Subcutaneous adipose tissue (tissue), 4 donors: Measurements from ENCODE around the gene SLC16A3. TPM values are rescaled to one million over a fixed set of nuclear protein-coding genes. Genes with fewer than 3 reads are reported as not detected.

Experiments
- CTCF ChIP-seq: fragments of 450-650 bp; IDR thresholded peaks from one replicate; pipeline ENCODE4 v1.5.1; 2016; ENCODE audit warnings: low read depth, mild to moderate bottlenecking, control low read depth, antibody characterized with exemption, moderate library complexity
- total RNA-seq, 4 donors: library from RNA; depleted of rRNA; stranded (reverse); fragments of >200 nt; gene quantifications; one replicate each; pipeline ENCODE4 v1.1.0, GENCODE V29; 2016

SLC16A3 gene
- total RNA-seq, 4 donors from 2014 or later, result 2.8 to 64.8 (median 19.2) TPM

DNA sequence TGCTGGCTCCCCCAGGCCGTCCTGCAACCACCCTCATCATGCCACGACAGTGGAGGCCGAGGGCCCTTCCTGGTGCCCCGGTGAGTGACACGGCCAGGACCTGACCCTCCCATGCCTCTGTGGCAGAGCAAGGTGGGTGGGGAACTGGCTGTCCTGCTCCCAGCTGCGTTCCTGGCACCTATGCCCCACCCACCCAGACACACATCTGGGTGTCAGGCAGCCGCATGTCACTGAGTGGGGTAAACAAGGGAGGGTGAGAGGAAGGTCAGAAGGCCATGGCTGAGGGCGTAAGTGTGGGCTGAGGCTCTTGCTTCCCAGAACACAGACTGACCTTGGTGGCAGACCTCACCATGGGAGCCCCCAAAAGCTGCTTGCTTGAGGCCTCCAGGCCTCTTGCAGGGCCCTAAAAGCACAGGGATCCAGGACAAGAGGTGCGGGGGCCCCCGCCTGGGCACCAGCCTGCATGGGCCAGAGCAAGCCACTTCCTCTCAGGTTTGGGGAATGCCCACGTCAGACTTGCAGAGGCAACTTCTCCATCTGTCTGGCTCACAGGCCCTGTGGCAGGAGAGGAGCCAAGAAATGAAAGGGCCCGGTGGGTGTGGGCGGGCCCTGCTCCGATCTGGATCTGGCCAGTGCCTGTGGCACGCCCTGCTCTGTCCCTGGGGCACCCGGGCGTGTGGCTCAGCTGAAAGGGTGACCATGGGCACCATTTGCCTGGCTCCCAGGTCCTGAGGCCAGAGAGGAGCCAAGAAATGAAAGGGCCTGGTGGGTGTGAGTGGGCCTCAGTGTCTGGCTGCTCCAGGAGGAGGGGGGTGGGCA lies 12.3 kb upstream of the SLC16A3 start:
- no peak for TF ChIP-seq CTCF

GRCh38 chr17:82217120-82217529 lies 11.7 kb upstream of the SLC16A3 start:
- no peak for TF ChIP-seq CTCF

DNA sequence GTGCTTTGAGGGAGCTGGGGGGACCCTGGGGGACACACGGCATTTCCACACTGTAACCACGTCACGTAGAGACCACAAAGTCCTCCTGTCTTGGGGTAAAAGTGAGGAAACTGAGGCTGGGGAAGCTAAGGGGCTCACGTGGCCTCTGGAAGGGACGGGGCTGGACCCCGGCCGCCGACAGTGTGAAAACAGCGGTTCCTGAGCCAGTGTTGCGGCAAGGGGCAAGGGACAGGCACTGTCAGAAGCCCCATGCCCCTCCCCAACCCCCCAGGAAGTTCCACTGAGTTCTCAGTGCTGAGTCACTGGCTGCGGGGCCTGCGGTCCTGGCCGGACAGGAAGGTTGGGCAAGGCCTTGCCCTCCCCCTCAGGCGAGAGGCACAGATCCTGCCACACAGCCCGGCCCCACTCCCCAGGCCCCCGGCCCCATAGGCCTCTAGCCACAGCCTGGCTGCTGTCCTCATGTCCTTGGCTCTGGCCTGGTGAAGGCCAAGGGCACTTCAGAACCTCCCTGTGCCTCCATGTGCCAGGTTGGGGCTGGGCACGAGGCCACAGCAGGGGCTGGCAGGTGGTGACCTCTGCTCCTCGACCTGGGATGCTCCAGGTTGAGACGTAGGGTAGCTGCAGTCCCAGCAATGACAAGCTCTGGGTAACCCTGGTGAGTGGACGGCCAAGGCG lies 11.2 kb upstream of the SLC16A3 start:
- no peak for TF ChIP-seq CTCF

GRCh38 chr17:82218349-82219075 lies 10.3 kb upstream of the SLC16A3 start:
- TF ChIP-seq CTCF, result no peak

DNA sequence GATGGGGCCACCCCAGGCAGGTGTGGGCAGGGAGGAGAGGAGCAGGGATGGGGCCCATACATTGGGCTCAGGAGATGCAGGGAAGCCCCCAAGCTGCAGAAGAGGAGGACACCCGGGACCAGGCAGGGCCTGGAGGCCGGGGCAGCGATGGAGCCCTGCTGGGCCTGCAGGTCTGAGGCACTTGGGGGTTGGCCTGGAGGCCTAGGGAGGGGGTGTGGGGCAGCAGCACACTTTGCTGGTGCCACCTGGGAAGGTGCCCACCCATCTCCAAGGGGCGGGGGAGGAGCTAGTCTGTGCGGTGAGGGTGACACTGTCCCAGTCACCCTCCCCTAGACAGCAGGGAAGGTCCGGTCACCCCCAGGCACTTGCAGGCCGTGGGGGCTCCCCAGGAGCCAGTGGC lies 9.8 kb upstream of the SLC16A3 start:
- TF ChIP-seq CTCF, result no peak

DNA sequence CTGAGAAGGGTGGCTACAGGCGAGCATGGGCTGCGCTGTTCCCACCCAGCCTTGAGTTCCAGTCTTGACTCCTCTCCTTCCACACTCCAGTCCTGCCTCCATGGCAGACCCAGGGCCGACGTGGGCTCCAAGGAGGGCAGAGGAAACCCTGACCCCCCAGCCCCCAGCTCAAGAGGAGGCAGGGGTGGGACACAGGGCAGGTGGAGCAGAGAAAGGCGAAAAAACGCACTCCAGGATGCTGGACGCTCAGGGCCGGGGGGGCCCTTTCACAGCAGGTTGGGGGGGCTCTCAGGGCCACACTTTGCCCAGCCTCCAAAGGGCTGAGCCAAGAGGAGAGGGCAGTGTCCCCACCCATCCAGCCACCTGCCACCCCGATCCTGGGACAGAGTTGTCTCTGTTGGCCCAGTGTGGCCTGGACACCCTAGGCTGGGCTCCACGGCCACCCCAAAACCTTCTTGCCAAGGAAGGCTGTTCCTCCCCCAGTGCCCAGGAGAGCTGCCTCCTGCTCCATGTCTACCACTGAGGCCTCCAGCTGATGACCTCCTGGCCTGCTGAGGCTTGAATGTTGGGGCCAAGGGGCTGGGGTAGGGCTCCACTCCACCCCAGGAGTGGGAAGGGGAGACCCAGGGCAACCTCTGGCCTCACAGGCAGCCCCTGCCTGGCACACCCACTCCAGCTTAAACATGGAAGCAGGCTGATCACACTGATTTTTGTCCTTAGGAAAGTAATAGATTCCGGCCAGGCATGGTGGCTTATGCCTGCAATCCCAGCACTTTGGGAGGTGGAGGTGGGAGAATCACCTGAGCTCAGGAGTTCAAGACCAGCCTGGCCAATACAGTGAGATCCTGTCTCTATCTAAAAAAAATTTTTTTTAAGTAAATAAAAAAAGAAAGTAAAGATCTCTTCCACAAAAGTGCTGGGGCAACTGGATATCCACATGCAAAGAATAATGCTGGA lies 8.8 kb upstream of the SLC16A3 start:
- no peak for TF ChIP-seq CTCF
